DMS79 treated with DMSO at 0.1 percent for 48 hours (cell line): ENCODE results near the gene PSMG3.
A peak's percentile ranks its signal among the peaks of the same experiment; 100 is the strongest.

Experiments
- DNase-seq: peaks from one replicate; lab custom pipeline; 2025; lab: John Stamatoyannopoulos, UW

The PSMG3 gene

GRCh38 chr7:1579481-1580421, 9.9 kb upstream of the PSMG3 start:
- DNase-seq: peak; percentile 28

- no peak for DNase-seq
Measured at GRCh38 chr7:1578513-1578912, 8.7 kb upstream of the PSMG3 start.

- DNase-seq: no peak
Measured at GRCh38 chr7:1576521-1577253, 6.9 kb upstream of the PSMG3 start.

- no peak for DNase-seq
Measured at GRCh38 chr7:1575809-1576208, 6.0 kb upstream of the PSMG3 start.

GRCh38 chr7:1572111-1572822, 2.4 kb upstream of the PSMG3 start:
- no peak for DNase-seq

- no peak for DNase-seq
Measured at GRCh38 chr7:1569440-1569832, 396 bp downstream of the PSMG3 start.

- no peak for DNase-seq
Measured at GRCh38 chr7:1569016-1569415, 816 bp downstream of the PSMG3 start.

- peak; percentile 75 for DNase-seq
Measured at GRCh38 chr7:1567896-1568510, 1.8 kb downstream of the PSMG3 start.

GRCh38 chr7:1567049-1567771, 2.6 kb downstream of the PSMG3 start:
- peak; percentile 90 for DNase-seq

- DNase-seq: peak; percentile 34
Measured at GRCh38 chr7:1566687-1567048, 3.2 kb downstream of the PSMG3 start.

- no peak for DNase-seq
Measured at GRCh38 chr7:1564603-1565022, 5.2 kb downstream of the PSMG3 start.

GRCh38 chr7:1563981-1564602, 5.7 kb downstream of the PSMG3 start:
- DNase-seq: no peak

- DNase-seq: no peak
Measured at GRCh38 chr7:1562597-1563051, 7.2 kb downstream of the PSMG3 start.

- no peak for DNase-seq
Measured at GRCh38 chr7:1562116-1562515, 7.7 kb downstream of the PSMG3 start.

- no peak for DNase-seq
Measured at GRCh38 chr7:1561036-1561940, 8.5 kb downstream of the PSMG3 start.

- no peak for DNase-seq
Measured at GRCh38 chr7:1560620-1561031, 9.2 kb downstream of the PSMG3 start.

GRCh38 chr7:1559626-1560590, 9.9 kb downstream of the PSMG3 start:
- no peak for DNase-seq

GRCh38 chr7:1558841-1559625, 10.8 kb downstream of the PSMG3 start:
- DNase-seq: no peak
